Prostate gland (tissue), 2 donors: ENCODE data around the gene PCDH9. TPM values are rescaled to one million over a fixed set of nuclear protein-coding genes. Genes with fewer than 3 reads are reported as not detected.

ENCODE experiments used
- DNase-seq: peaks from one replicate; pipeline ENCODE4 v3.0.0-alpha.2; 2019; ENCODE audit warnings: low spot score
- H3K27ac ChIP-seq, 2 donors: fragments of 200-600 bp; sonication (generic); 2 replicates each; pipeline ENCODE4 v1.5.1; 2017 to 2019
- H3K27me3 ChIP-seq: fragments of 200-600 bp; sonication (generic); replicated peaks from 2 replicates; pipeline ENCODE4 v1.5.1; 2019; ENCODE audit not compliant: insufficient read depth
- H3K36me3 ChIP-seq, 2 donors: fragments of 200-600 bp; sonication (generic); 1 replicate in 1 of 2; 2 replicates in 1 of 2; pipeline versions ENCODE4 v1.5.1 to v1.8.1; 2017 to 2019
- H3K4me1 ChIP-seq: fragments of 200-600 bp; sonication (generic); replicated peaks from 2 replicates; pipeline ENCODE4 v1.5.1; 2019
- H3K4me3 ChIP-seq, 2 donors: fragments of 200-600 bp; sonication (generic); 2 replicates each; pipeline ENCODE4 v1.5.1; 2017 to 2019
- H3K9me3 ChIP-seq: fragments of 200-600 bp; sonication (generic); 2 replicates; pipeline ENCODE4 v1.5.1; 2017
- POLR2A ChIP-seq: fragments of 450-650 bp; IDR thresholded peaks from one replicate; pipeline ENCODE4 v1.6.1; 2016; ENCODE audit warnings: antibody characterized with exemption, mild to moderate bottlenecking
- POLR2AphosphoS5 ChIP-seq: sonication (generic); formaldehyde crosslinking; IDR thresholded peaks from one replicate; pipeline ENCODE4 v1.6.1; 2017; ENCODE audit warnings: antibody characterized with exemption
- WGBS: methylation state at CpG from one replicate; pipeline ENCODE4 v1.1.5; 2018; 5-methylcytosine and 5-hydroxymethylcytosine counted together
- intact Hi-C: fragments of 100-400 bp; cut with DNase I; formaldehyde crosslinking; loops from one replicate; pipeline ENCODE4 v1.14.2; 2022
- total RNA-seq, 2 donors: library from RNA; depleted of rRNA; stranded (reverse); fragments of >200 nt; gene quantifications; one replicate each; pipeline ENCODE4 v1.1.0, GENCODE V29; 2016
- TF ChIP-seq, protein P1 (sequence below), 4 experiments: fragments of 200-600 bp in 2 of 4; fragments of 450-650 bp in 2 of 4; sonication (generic) in 2 of 4; IDR thresholded peaks; 1 replicate in 3 of 4; 2 replicates in 1 of 4; pipeline ENCODE4 v1.5.1; 2016 to 2019; ENCODE audit warnings: antibody characterized with exemption in 4 of 4, mild to moderate bottlenecking in 2 of 4, moderate library complexity in 2 of 4

The PCDH9 gene
- total RNA-seq, 2 donors from 2014 or later = 1.8 to 5.5 TPM

DNA sequence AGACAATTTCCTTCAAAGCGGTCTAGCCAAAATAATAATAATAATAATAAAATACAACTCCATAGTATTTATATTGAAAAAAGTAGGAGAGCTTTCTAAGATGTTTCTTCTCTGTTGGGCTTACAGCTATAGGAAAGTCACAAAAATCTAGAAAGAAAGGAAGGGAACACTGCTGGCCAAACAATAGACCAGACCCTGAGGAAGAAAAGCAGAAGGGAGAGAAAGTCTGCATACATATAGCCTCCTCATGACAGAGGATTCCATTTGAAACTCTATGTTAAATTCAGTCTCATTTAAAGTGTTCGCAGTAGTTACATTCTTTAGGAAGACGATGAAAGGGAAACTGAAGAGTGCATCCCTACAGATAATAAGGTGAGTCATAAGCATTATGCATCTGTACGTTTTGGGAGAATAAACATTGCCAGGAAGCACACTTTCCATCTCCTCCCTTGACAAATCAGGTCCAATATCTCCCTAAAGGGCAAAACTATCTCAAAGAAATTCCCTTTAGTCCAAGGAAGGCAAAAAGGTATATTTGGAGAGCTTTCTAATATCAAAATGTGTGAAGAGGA lies 86.5 kb downstream of the PCDH9 start:
- 79% methylated on average over 4 of the region's 4 CpGs for WGBS
- H3K27me3 ChIP-seq = no peaks in the 10 kb centered on the region
- TF ChIP-seq, protein P1, sequence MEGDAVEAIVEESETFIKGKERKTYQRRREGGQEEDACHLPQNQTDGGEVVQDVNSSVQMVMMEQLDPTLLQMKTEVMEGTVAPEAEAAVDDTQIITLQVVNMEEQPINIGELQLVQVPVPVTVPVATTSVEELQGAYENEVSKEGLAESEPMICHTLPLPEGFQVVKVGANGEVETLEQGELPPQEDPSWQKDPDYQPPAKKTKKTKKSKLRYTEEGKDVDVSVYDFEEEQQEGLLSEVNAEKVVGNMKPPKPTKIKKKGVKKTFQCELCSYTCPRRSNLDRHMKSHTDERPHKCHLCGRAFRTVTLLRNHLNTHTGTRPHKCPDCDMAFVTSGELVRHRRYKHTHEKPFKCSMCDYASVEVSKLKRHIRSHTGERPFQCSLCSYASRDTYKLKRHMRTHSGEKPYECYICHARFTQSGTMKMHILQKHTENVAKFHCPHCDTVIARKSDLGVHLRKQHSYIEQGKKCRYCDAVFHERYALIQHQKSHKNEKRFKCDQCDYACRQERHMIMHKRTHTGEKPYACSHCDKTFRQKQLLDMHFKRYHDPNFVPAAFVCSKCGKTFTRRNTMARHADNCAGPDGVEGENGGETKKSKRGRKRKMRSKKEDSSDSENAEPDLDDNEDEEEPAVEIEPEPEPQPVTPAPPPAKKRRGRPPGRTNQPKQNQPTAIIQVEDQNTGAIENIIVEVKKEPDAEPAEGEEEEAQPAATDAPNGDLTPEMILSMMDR (IDR thresholded peaks at IDR 0.05) = no peak
- TF ChIP-seq POLR2A = no peak
- no peak for TF ChIP-seq POLR2AphosphoS5
- no peak for DNase-seq
- H3K36me3 ChIP-seq = no peaks in the 10 kb centered on the region
- intact Hi-C loops = no loop called here
- H3K4me1 ChIP-seq = no peaks in the 10 kb centered on the region
- no peaks in the 10 kb centered on the region for H3K9me3 ChIP-seq
- H3K4me3 ChIP-seq = no peak overlapping the region
- H3K27ac ChIP-seq = no peak overlapping the region

DNA sequence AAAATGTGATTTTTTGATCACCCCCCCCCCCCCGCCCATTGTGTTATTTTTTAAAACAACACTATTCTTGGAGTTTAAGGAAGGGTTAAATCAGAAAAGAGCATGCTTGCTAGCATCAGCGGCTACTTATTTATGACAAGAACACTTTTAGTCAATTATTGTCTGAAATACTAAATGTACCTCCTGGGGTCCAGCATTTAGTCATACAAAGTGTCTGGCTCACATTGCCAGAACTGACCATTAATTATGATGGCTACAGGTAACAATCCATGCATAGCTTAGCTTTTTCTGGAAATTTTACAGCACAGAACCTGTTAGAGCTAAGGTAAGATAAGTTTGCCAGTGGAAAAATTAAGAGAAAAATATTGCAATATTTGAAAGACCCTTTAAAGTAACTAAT lies 90.1 kb downstream of the PCDH9 start:
- Histone ChIP-seq H3K36me3 (no peaks in the 10 kb centered on the region), H3K4me3 (no peak overlapping the region), H3K27me3 (no peaks in the 10 kb centered on the region), H3K4me1 (no peaks in the 10 kb centered on the region), H3K9me3 (no peaks in the 10 kb centered on the region), H3K27ac (no peak overlapping the region)
- 88% methylated on average over 2 of the region's 2 CpGs for WGBS
- intact Hi-C loops = no loop called here
- TF ChIP-seq, protein P1 (IDR thresholded peaks at IDR 0.05) = no peak
- TF ChIP-seq POLR2A (no peak), POLR2AphosphoS5 (no peak)
- DNase-seq = no peak

DNA sequence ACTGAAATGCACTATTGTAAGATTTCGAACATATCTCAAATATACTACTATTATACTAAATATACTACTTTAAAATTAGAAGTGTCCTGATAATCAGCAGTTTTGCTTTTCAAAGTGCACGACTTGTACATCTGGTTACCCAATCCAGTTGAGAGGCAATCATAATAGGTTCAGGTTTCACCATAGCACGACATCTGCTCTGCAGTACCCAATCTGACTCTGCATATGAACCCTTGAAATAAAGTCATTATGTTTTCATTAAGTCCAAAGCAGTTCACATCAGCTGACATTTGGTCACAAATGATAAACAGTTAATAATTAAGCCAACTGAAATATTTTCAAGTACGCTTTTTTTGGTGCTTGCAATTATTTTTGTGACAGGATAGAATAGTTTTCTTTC lies 90.6 kb downstream of the PCDH9 start:
- no peaks in the 10 kb centered on the region for H3K27me3 ChIP-seq
- H3K4me3 ChIP-seq = no peak overlapping the region
- TF ChIP-seq POLR2A (no peak), POLR2AphosphoS5 (no peak)
- TF ChIP-seq, protein P1 (IDR thresholded peaks at IDR 0.05) = no peak
- WGBS = 75% methylated on average over 4 of the region's 4 CpGs
- no peaks in the 10 kb centered on the region for H3K9me3 ChIP-seq
- H3K4me1 ChIP-seq = no peaks in the 10 kb centered on the region
- no peaks in the 10 kb centered on the region for H3K36me3 ChIP-seq
- no peak for DNase-seq
- intact Hi-C loops = no loop called here
- no peak overlapping the region for H3K27ac ChIP-seq

DNA sequence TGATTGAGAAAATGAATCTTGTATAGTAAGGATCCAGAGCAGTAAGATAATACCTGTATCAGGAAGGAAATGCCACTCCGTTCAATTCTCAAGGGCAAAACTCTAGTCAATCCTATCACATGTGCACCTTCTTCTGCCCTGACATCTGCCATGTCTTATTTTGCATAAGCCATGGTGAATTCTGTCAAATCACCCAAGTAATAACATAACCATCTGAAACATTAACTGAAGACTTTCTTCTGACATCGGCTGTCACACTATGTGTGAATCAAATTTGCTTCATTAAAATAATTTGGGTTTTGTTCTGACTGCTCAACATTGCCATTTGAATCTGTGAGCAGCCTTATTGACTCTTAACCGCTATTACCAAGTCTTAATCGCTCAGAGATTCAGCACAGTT lies 91.2 kb downstream of the PCDH9 start:
- no peak for DNase-seq
- no peaks in the 10 kb centered on the region for H3K27me3 ChIP-seq
- TF ChIP-seq, protein P1 (IDR thresholded peaks at IDR 0.05) = no peak
- no peak for TF ChIP-seq POLR2AphosphoS5
- no peak for TF ChIP-seq POLR2A
- no peaks in the 10 kb centered on the region for H3K36me3 ChIP-seq
- H3K27ac ChIP-seq = no peak overlapping the region
- intact Hi-C loops = no loop called here
- no peak overlapping the region for H3K4me3 ChIP-seq
- no peaks in the 10 kb centered on the region for H3K9me3 ChIP-seq
- 94% methylated on average over 4 of the region's 4 CpGs for WGBS
- no peaks in the 10 kb centered on the region for H3K4me1 ChIP-seq

DNA sequence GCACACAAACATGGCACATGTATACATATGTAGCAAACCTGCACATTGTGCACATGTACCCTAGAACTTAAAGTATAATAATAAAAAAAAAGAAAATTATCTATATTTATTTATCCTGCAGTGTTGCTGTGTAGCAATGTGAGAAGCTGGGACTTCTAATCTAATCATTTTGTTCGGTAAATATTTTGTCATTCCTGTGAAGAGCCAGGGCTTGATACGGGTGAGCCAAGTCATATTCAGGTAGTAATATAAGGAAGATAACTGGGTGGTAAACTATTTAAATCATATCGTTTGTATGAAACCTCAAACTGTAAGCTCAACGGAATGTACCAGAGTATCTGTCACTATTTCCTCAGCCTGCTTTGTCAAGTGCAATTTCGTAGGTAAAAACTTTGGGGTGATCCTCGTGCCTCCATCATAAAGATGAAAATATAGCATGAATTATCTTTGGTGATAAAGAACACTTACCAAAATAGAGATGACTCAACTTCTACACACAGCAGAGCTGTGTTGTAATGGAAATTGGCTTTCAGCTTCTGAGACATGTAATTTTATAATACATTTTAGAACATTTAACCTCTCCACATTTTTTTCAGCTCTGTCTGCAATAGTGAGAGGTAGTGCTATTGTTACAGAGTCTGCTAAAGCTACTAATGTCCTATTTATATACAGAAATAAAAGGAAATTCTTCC lies 92.9 kb downstream of the PCDH9 start:
- 77% methylated on average over 6 of the region's 6 CpGs for WGBS

More for the DNA sequence above, 92.9 kb downstream of the PCDH9 start:
- H3K36me3 ChIP-seq = no peaks in the 10 kb centered on the region
- no peak for TF ChIP-seq POLR2A
- no peak for TF ChIP-seq POLR2AphosphoS5
- TF ChIP-seq, protein P1 (IDR thresholded peaks at IDR 0.05) = no peak
- no peak for DNase-seq
- H3K4me3 ChIP-seq = no peak overlapping the region
- H3K27me3 ChIP-seq = no peaks in the 10 kb centered on the region
- H3K27ac ChIP-seq = no peak overlapping the region
- no peaks in the 10 kb centered on the region for H3K4me1 ChIP-seq
- intact Hi-C loops = no loop called here
- no peaks in the 10 kb centered on the region for H3K9me3 ChIP-seq
